HG02938 (cell line): ENCODE results near the gene CHN2.
"Not testable (repeated sequence)": the region's sequence is repeated elsewhere in the genome, so short reads cannot be mapped to it uniquely, and the experiment has no call there.

Source experiments
- ATAC-seq: cut with Tn5 transposase; IDR thresholded peaks from one replicate; pipeline ENCODE4 v1.9.1; 2021; ENCODE audit warnings: mild to moderate bottlenecking, moderate library complexity; ENCODE audit not compliant: unreplicated experiment

Gene CHN2

DNA sequence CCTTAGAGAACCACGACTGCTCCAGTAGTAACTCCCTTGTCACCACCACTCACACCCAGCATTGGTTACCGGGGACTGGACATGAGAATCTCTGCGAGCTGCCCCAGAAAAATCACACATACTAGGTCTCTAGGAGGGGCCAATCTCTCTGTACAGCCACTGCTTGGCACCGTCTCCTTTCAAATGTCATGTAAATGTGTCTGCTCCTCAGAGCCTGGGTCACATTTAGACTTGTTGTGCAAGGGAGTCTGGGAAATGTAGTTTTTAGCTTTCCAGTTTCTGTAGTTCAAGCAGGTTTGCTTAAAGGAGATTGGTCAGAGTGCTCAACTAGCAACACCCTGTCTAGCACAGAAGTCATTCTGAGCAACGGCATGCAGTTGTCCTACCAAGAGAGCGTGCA is 60.0 kb downstream of the CHN2 start:
- no peak for ATAC-seq

DNA sequence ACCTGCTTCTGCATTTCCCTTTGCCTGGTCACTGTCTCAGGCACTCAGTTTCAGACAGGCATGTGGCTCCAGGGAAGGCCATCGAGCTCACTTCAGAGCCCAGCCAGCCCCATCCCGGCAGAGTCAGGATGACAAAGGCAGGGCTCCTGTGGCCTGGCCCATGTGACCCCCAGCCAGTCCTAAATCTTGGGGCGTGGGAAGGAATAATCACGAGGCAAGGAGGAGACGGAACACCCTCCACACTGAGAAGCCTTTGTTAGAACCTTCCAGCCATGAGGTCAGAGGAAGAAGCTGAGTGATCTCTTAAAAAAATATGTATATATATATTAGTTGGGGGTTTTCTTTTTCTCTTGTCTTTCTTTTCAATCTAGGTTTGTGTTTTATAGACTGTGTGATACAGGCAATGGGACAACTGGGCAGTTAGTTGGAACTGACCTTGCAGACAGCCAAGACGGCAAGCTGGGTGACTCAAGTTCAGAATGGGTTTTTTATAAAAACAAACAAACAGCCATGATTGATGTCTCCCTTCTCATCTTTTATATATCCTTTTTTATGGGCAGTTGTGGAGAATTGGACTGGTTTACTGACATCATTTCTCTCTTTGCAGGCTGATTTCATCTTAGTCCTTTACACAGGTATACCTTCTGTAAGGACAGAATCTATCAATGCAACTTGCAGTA is 60.8 kb downstream of the CHN2 start:
- no peak for ATAC-seq

DNA sequence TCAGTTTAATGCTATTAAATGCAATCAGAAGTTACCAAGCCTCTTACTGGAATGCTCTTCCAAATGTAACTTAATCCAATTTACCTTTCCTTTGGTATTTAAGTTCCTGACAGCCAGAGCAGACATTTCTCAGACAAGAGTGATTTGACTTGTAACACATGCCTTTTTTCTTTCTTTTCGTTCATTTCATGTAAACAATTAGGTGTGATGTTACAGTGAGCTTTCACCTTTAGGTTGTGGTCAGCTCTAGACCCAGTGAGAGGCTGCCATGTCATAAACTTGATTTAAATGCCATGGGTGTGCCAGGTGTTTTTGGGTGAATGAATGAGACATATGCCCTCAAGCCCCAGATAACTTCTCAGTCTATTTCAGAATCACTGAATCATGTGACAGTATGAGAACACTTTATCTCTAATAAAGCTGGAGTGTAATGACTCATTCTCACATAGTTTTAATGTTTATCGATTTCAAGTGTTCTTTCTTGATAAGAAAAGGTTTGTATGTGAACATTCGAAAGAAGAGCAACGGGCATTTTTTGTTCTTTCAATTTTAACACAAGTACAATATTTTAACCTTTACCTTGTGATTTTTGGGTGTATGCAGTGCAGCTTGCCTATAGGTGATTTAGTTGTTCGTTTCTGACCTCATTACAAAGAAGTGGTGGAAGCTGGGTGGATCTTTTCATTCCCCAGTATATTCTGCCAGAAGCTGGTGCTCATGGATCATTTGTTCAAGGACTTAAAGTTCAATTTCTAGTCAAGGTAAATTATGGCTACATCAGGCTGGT is 61.5 kb downstream of the CHN2 start:
- no peak for ATAC-seq

DNA sequence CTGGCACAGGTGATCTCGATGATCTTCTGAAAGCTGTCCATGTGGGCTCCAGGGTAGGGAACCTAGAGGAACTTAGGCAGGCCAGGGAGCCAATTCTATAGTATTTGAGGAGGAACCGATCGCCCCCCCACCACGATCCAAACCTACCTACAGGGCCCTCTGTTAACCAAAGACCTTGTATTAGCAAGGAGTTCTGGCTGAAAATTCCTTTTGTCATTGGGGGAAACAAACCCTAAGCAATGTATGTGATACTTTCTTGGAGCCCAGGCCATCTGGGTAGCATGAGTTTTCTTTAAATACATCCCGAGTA is 62.1 kb downstream of the CHN2 start:
- ATAC-seq, result no peak

DNA sequence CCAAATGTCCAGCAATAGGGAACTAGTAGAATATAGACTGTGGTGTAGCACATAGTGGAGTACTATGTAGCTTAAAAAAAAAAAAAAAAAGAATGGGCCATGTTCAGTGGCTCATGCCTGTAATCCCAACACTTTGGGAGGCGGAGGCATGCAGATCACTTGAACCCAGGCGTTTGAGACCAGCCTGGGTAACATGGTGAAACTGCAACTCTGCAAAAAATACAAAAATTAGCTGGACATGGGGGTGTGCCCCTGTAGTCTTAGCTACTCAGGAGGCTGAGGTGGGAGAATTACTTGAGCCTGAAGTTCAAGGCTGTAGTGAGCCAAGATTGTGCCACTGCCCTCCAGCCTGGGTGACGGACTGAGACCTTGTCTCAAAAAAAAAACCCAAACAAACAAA is 64.4 kb downstream of the CHN2 start:
- ATAC-seq, result no peak

DNA sequence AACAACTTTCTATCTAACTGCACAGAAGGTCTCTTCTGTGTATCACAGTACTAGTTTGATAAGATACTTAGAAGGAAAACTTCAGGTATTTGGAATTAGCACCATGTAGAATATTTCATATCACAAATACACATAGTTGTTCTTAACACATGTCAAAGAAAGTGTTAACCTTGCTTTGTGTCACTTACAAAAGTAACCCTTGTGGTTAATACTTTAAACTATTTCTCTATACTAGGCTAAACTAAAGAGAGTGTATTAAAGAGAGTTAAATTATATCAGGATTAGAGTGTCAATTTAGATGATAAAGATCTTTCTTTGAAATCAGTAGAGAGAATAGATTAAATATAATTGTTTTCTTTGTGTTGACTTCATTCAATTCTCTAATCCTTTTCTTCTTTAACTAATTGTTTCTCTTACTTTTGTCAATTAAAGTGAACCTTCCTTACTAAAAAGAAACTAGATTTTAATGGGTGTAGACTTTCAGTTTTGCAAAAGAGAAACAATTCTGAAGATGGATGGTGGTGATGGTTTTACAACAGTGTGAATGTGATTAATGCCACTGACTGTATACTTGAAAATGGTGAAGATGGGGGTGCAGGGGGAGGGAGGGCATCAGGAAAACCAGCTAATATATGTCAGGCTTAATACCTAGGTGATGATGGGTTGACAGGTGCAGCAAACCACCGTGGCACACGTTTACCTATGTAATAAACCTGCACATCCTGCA is 67.8 kb downstream of the CHN2 start:
- no peak for ATAC-seq

DNA sequence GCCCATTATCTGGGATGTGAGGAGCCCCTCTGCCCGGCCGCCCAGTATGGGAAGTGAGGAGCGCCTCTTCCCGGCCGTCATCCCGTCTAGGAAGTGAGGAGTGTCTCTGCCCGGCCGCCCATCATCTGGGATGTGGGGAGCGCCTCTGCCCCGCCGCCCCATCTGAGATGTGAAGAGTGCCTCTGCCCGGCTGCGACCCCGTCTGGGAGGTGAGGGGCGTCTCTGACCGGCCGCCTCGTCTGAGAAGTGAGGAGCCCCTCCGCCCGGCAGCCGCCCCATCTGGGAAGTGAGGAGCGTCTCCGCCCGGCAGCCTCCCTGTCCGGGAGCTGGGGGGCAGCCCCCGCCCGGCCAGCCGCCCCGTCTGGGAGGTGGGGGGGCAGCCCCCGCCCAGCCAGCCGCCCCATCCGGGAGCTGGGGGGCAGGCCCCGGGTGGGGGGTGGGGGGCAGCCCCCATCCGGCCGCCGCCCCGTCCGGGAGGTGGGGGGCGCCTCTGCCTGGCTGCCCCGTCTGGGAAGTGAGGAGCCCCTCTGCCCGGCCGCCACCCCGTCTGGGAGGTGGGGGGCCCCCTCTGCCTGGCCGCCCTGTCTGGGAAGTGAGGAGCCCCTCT is 69.1 kb downstream of the CHN2 start:
- not testable (repeated sequence) for ATAC-seq

DNA sequence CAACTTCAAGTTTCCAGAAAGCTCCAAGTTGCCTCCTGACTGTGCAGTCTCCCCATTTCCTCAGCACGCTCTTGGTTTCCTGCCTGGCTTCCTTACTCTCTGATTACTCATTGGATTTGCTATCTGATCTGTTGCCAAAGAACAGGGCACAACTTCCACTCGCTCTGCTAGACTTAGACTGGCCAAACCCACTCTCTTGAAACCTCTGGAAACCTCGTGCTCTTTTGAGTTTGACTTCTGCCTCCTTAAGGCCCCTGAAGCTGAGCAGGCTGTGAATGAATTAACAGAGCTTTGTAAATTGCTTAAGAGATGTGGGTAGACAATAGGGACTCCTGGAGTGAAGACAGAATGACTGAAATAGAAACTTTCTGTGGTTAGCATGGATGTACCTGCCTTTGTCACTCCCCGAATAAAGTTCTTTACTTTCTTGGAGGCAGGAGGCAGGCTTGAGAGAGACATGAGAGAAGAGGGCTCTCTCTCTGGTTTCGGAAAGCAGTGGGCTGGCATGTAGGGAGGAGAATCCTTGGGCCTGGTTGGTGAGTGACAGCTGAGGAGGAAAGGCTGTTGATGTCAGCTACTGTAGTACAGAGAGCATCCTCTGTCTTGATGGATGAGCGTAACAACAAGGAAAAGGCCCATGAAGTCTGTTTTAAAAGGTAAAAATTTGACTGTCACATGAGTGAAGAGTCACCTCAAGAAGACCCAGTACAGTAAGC is 70.8 kb downstream of the CHN2 start:
- no peak for ATAC-seq

DNA sequence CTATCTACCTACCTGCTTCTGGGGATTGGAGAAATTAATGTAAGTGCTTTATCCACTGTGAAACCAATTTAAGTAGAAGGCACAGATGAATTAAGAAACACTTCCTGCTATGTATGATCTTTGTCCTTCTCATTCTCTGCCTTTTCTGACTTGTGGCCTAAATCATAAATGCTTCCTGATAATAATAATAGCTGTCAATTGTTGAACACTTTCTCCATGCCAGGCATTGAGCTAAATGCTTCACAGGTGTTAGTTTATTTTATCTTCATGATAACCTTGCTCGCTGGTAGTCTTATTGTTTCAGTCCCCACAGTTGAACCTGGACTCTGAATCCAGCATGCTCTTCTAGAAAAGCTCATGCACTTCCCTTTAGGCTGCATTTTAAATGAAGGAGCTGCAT is 75.4 kb downstream of the CHN2 start:
- no peak for ATAC-seq

DNA sequence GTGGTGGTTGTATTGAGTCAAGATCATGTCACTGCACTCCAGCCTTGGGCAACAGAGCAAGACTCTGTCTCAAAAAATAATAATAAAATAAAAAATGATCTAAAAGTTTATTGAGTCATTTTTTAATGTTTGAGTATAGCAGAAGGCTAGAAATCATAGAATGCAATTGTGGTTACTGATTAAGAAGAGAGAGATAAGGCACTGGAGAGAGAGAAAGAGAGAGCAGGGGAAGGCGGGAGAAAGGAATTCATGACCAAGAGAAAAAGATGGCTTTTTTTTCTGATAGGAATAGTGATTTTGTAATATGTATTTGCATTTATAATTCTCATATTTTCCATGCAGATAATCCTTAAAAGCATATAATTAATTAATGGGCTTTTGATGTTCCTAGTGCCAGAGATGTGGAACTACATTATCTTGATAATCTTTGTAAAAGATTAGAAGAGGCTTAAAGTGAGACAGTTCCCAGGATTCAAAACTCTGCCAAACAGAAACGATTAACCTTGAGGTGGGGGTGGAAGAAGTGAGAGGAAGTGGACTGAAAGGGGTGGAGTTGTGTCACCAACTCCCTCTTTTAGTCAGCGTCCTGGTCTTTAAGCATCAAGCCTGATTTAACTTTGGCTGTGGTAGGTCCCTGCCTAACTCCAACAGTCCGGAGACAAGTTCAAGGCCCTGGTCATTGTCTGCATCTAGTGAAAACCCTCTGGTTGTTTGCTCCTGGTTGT is 76.2 kb downstream of the CHN2 start:
- ATAC-seq, result no peak

DNA sequence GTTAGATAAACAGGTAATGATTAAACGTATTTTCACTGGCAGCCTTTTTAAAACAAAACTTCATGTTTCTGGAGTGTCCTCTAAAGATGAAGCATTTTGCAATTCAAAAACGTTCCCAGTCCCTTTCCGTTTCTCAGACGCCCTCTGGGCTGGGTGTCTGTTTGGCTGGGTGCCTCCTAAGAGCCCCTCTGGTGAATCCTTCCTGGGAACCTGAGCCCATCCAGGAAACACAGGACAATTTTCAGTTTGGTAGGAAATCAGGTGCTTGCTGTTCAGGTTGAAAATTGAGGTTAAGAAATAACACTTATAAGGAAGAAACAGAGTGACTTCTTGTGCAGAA is 76.7 kb downstream of the CHN2 start:
- ATAC-seq, result no peak

DNA sequence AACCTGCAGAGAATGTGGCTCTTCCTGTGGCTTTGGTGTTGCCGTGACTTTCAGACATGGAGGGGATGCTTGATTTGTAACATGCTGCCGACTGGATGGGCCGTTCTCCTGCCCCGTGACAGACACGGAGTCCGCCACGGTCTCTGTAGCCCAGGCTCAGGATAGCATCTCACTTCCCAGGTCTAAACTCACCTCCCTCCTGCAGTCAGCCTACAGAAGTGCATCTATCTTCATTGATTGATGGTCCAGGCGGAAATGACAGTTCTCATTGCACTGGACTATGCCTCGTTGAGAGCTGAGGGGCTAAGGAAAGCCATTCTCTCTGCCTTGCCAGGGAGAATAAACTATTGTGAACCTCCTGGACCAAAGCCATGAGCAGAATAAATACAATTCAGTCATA is 77.5 kb downstream of the CHN2 start:
- ATAC-seq, result no peak

DNA sequence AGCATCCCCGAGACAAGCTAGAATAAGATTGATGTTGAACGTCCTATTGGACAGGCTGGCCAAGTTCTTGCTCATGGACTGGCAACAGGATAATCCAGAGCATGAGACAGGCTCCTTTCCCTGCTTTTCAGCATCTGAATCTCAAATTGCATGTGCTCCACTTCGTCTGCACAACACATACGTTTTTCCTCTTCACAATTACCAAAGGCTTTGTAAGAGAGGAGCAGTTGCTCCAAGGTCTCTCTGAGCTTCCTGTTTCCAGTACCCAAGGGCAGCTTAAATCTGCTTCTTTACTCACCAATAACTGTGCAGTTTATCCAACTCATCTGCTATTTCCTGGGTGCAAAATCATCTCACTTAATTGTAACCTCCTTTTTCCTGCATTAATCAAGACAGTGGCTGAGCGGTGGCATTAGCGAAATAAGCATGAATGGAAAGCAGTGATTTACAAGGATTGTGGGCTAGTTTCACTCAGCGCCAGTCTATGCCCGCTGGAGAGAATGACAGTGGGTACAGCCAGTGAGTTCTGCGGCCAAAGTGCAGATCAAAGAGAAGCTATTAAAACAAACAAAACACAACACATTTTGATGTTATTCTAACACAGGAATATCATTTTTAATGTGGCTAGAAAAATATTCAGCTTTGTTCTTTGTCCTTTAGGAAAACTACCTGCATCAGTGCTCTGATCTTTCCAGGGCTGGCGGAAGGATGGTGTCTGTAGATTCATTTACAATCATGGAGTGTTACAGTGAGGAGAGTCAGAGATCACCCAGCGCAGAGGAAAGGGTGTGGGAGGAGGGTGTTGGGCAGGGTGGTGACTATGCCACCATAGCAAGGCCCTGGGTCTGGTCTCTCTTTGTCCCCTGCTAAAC is 79.8 kb downstream of the CHN2 start:
- no peak for ATAC-seq

DNA sequence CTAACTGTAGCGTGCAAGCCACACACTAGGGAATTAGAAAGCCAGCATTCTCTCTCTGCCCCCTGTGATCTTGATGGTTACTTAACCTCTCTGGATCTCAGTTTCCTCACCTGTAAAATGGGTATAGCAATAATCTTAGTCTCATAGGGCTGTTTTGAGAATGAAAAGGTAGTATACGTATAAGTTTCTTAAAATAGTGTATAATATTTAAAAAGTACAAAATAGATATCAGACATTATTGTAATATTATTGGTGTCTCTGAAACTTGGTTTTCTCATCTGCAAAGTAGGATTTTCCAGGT is 80.4 kb downstream of the CHN2 start:
- no peak for ATAC-seq

DNA sequence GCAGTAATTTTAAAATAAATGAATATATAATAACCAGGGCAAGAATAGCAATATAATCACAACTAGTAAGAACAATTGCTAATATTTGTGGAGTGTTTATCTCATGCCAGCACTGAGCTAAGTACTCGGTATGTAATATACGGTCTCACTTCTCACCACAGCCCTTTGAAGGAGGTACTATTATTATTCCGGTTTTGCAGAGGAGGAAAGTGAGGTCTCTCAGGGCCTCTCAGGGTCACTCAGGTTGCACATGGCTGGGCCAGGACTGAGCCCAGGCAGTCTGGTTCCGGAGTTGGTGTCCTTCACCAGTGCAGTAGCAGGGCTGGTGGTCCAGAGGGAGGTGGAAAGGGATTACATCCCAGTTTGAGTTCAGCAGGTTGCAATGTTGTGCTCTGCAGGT is 80.9 kb downstream of the CHN2 start:
- ATAC-seq, result no peak

DNA sequence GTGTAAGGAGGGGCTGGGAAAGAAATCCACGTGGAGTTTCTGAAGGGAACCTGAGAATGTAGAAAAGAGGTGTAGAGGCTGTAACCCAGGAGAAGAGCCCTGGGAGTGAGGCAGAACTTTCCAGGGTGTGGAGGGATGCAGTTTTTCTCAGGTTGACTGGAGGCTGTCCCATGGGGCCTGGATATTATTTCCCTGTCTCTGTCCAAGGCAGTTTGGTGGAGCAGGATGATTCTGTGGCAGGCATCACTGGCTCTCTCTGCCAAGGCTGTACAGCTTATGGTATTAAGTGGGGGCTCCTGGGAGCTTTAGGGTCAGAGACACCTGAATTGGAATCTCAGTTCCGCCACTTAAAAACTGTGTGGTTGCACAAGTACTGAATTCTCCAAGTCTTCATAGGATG is 81.6 kb downstream of the CHN2 start:
- no peak for ATAC-seq

DNA sequence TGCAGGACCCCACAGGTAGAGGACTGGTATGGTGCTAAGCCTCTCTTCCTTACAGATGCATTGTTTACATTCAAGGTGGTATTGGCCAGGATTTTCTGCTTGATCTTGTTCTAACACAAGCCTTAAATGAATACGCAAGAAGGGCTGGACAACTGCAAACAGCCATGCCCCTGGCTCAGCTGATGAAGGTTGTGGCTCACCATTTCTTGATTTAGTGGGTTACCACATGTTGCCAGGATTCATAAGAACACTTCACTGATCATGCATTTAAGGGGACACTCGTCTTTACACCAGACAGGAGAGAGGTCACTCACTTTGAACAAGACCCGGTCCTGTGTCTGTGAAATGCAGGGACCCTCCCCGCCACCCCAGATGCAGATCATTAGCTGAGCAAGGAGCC is 82.2 kb downstream of the CHN2 start:
- no peak for ATAC-seq

DNA sequence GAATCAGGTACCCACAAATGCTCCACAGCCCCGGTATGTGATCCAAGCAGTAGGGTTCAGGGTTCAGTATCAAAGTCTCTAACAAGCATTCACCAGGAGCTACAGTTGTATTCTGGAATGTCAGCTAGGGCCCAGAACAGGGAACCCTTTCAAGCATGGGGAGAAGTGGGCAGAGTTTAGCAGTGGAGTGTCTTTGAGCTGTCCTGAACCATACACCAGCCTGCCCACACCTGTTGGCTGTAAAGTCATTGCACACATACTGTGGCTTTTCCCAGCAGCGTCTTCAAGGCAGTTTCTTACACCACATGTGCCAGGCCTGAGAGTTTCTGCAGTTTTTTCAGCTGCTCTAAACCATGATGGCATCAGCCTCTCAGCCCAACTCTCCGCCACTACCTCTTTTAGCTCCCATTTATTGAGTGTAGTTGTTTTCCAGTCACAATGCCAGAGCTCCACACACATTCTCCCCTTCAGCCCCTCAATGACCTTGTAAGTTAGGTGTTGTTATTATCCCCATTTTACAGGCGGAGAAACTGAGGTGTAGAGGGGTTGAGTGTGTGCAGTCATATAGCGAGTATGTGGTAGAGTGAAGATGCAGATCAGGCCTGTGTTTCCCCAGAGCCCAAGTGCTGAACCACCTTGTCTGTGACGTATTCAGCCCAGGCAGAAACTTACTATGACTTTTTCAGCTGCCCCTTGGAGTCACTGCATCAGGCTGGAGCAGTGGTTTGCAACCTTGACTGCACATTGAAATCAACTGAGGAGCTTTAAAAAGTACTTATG is 83.1 kb downstream of the CHN2 start:
- no peak for ATAC-seq
